ENCODE measurements around the gene SPRED3.
A peak's percentile ranks its signal among the peaks of the same experiment; 100 is the strongest.
"Not testable (repeated sequence)": the region's sequence is repeated elsewhere in the genome, so short reads cannot be mapped to it uniquely, and the experiment has no call there.

SPRED3 gene

GRCh38 chr19:38391911-38392464 lies 3.5 kb downstream of the SPRED3 start:
- no peak for DNase-seq

GRCh38 chr19:38392707-38393308 lies 4.3 kb downstream of the SPRED3 start:
- peak; percentile 63 to 71 (median 68) for DNase-seq

GRCh38 chr19:38394488-38394887 lies 6.0 kb downstream of the SPRED3 start:
- peak in 1 of 4 experiments; percentile 37 for DNase-seq

DNA sequence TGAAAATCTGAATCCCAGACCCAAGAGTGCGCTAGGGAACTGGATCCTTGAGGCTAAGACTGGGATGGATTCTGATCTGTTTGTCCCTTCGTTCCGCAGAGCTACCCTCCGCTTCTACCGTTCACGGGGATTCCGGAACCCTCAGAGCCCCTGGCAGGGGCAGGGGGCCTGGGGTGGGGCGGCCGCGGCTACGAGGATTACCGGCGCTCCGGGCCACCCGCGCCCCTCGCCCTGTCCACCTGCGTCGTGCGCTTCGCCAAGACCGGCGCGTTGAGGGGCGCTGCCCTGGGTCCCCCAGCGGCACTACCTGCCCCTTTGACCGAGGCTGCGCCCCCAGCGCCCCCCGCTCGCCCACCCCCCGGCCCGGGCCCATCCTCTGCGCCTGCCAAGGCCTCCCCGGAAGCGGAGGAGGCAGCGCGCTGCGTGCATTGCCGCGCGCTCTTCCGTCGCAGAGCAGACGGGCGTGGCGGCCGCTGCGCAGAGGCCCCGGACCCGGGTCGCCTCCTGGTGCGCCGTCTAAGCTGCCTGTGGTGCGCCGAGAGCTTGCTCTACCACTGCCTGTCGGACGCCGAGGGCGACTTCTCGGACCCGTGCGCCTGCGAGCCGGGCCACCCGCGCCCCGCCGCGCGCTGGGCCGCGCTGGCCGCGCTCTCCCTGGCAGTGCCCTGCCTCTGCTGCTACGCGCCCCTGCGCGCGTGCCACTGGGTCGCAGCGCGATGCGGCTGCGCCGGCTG lies 7.1 kb downstream of the SPRED3 start:
- peak in 1 of 4 experiments; percentile 39 for DNase-seq

- DNase-seq: no peak
These were observed 10.6 kb downstream of the SPRED3 start for GRCh38 chr19:38399081-38399480.

GRCh38 chr19:38399537-38399936 lies 11.0 kb downstream of the SPRED3 start:
- DNase-seq: no peak

GRCh38 chr19:38400361-38400760 lies 11.9 kb downstream of the SPRED3 start:
- DNase-seq: no peak

DNA sequence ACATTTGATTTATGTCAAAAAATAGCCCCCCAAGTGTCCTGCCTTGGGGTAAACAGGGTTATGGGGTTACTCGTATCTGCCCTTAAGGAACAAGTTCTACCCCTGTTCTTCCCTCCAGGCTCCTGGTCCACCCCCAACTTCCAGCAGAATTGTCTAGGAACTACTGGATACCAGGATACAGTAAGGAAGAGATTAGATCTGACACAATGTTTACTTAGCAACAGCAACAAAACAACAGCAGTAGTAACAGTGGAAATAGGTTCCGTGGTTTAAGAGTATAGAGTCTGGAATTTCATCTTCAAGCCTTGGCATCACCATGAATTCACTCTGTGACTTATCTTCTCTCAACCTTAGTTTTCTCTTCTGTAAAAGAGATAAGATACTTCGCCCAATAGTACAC lies 12.7 kb downstream of the SPRED3 start:
- DNase-seq: no peak

DNA sequence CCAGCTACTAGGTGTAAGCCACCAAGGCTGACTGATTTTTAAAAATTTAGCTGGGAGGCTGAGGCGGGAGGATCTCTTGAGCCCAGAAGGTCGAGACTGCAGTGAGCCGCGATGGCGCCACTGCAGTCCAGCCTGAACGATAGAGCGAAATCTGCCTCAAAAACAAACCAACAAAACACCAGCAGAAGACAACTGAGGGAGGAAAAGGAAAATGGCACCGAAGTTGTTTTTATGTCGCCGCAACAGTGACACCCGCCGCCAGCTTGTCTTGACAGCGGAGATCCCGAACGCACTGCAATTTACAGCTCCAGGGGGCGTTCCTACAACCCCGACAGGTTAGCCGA lies 14.1 kb downstream of the SPRED3 start:
- DNase-seq: no peak

GRCh38 chr19:38402967-38403674 lies 14.6 kb downstream of the SPRED3 start, which contains the start of gene FAM98C:
FAM98C (plus strand) TSS chr19:38403093; CDS start chr19:38403154, 61 bp downstream.
- peak; percentile 98 to 99 (median 99) for DNase-seq

DNA sequence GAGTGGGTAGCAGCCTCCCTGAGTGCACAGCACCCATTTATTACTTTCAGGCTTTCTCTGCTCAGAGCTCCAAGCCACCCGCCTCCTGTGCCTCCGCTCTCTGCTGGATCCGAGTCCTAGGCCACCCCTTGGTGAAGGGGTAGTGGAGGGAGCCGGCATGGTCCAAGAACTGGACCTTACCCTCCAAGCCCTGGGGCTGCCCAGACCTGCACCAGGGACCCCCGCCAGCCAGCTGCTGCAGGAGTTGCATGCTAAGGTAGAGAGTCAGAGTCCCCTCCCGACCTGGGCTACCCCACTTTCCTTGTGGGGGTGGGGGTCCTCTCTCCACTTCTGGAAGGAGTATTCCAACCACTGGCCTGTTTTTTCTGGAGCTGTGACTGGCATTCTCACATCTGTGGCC lies 16.4 kb downstream of the SPRED3 start:
- DNase-seq: no peak

DNA sequence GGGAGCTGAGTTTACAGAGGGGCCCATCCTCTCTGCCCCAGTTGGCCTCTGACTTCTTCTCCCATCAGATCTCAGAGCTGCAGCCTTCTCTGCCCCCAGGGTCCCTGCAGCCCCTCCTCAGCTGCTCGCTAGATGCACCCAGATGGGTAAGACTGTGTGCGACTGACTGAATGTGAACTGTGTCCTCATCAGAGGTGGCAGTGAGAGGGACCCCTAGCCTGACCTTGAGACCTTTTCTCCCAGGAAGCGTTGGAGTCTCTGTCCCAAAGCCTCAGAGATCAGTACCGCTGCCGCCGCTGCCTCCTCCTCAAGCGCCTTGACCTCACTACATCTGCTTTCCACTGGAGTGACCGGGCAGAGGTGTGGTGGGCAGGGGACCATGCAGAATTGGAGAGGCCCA lies 16.8 kb downstream of the SPRED3 start:
- no peak for DNase-seq

- no peak for DNase-seq
These were observed 21.2 kb downstream of the SPRED3 start for GRCh38 chr19:38409631-38410133.

- not testable (repeated sequence) for DNase-seq
These were observed 21.9 kb downstream of the SPRED3 start for GRCh38 chr19:38410407-38410806.

GRCh38 chr19:38411041-38411712 lies 22.7 kb downstream of the SPRED3 start:
- no peak for DNase-seq

GRCh38 chr19:38411898-38412297 lies 23.4 kb downstream of the SPRED3 start:
- DNase-seq: not testable (repeated sequence)

- no peak for DNase-seq
These were observed 24.0 kb downstream of the SPRED3 start for GRCh38 chr19:38412491-38412890.

- no peak for DNase-seq
These were observed 24.5 kb downstream of the SPRED3 start for GRCh38 chr19:38412961-38413360.

- DNase-seq: no peak
These were observed 24.9 kb downstream of the SPRED3 start for GRCh38 chr19:38413416-38413815.

DNA sequence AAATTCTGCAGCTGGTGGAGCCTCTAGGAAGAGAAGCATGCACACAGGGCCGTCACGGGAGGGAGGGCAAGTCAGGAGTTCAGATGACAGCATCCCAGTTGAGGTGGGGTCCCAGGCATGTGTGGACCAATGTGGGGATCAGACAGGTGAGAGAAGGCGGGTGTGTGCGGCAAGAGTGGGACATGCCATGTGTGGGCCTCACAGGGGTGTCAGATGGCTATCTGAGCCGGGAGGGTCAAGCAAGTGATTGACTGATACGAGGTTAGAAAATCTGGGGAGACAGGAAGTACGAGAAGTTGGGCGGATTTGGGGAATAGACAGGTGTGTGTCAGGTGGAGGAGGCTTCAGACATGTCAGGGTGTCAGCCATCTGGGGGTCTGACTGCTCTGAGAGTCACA lies 28.6 kb downstream of the SPRED3 start:
- DNase-seq: no peak

GRCh38 chr19:38417544-38418506 lies 29.3 kb downstream of the SPRED3 start:
- DNase-seq: peak; percentile 81 to 91 (median 88)
